Subcutaneous abdominal adipose tissue (tissue), 5 donors: ENCODE data around the gene TMEM117.

Experiments
- H3K27ac ChIP-seq: one replicate; pipeline ENCODE4 v1.7.0; 2013; ENCODE audit warnings: low read depth, mild to moderate bottlenecking, inconsistent platforms, low read length, moderate library complexity
- H3K27me3 ChIP-seq, 5 donors: one replicate each; pipeline ENCODE4 v1.7.0; 2013; ENCODE audit warnings: low read length in 5 of 5, inconsistent platforms in 1 of 5; ENCODE audit not compliant: control insufficient read depth in 5 of 5, insufficient read depth in 4 of 5
- H3K36me3 ChIP-seq, 5 donors: one replicate each; pipeline ENCODE4 v1.7.0; 2013; ENCODE audit warnings: low read length in 5 of 5; ENCODE audit not compliant: control insufficient read depth in 5 of 5, insufficient read depth in 5 of 5
- H3K4me1 ChIP-seq, 5 donors: one replicate each; pipeline ENCODE4 v1.7.0; 2013; ENCODE audit warnings: low read length in 5 of 5, mild to moderate bottlenecking in 3 of 5, moderate library complexity in 1 of 5; ENCODE audit not compliant: control insufficient read depth in 5 of 5, insufficient read depth in 5 of 5
- H3K4me3 ChIP-seq, 5 donors: one replicate each; pipeline ENCODE4 v1.7.0; 2013; ENCODE audit warnings: low read length in 5 of 5, low read depth in 1 of 5
- H3K9ac ChIP-seq, 5 donors: one replicate each; pipeline ENCODE4 v1.7.0; 2013; ENCODE audit warnings: low read length in 5 of 5, mild to moderate bottlenecking in 4 of 5, moderate library complexity in 3 of 5
- H3K9me3 ChIP-seq, 5 donors: one replicate each; pipeline ENCODE4 v1.7.0; 2013; ENCODE audit warnings: low read length in 5 of 5; ENCODE audit not compliant: control insufficient read depth in 5 of 5
- donor health status: healthy.
- donor health status: healthy.
- donor health status: healthy.
- donor health status: healthy.
- donor health status: healthy.

The TMEM117 gene

DNA sequence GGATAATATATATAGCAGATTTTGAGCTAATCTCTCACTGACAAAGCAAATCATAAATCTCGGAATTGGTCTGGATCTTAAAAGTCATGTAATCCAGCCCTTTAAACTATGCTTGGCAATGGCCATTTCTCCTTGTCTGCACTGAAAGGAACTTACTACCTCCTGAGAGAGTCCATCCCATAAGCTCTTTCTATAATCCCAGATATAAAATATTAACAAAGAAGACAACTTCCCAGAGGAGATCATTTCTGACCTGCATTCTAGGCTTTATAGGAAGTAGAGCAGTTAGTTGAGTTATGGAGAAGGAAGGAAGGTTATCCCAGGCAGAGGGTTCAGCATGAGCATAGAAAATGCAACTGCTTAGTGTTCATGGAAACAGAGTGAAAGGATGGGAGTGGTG, 99.7 kb downstream of the TMEM117 start:
- H3K9ac ChIP-seq: no peak overlapping the region
- H3K27me3 ChIP-seq: no peaks in the 10 kb centered on the region
- no peak overlapping the region for H3K4me3 ChIP-seq
- H3K4me1 ChIP-seq: no peaks in the 10 kb centered on the region
- H3K27ac ChIP-seq: no peak overlapping the region
- no peaks in the 10 kb centered on the region for H3K36me3 ChIP-seq
- H3K9me3 ChIP-seq: peaks cover 0 to 8% (median 6%) of the 10 kb centered on the region in 5 donors

DNA sequence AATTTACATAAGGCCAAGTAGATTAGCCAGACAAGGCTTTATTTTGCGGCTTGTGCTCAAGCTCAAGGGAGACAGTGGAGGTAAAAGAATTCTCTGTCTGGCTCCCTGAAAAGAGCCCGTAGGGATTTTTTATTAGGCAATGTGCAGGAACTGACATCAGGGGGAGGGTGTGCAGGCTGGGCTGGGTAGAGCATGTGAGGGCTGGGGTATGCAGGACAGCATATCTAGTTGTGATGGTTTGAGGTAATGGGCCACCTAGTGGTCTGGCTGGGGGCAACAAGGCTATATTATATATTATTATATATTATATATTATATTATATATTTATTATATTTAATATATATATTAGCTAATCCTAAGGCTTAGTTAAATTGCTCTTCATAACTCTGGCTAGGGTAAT, 102.1 kb downstream of the TMEM117 start:
- H3K36me3 ChIP-seq: no peaks in the 10 kb centered on the region
- no peak overlapping the region for H3K27ac ChIP-seq
- no peak overlapping the region for H3K4me3 ChIP-seq
- peaks cover 0 to 5% (median 0%) of the 10 kb centered on the region in 5 donors for H3K4me1 ChIP-seq
- no peak overlapping the region for H3K9ac ChIP-seq
- no peaks in the 10 kb centered on the region for H3K27me3 ChIP-seq
- H3K9me3 ChIP-seq: no peaks in the 10 kb centered on the region

DNA sequence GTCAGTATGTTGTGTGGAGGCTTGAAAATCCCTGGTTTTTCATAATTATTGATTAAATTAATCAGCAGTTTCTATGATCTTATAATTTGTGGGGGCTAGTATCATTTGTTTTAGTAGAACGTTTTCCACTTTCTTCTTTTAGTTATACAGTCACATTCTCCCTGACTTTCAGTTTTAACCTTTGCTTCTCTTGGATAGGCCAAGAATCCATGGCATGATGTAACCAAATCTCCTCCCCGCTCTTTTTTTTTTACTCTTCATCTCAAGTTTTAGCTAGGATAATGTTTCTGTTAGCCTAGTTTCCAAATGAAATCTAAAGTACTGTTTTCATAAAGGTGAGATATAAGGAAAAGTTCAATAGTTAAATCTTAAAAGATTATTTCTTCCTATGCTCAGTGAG, 106.5 kb downstream of the TMEM117 start:
- H3K27me3 ChIP-seq: no peaks in the 10 kb centered on the region
- H3K4me1 ChIP-seq: peaks cover 0 to 5% (median 0%) of the 10 kb centered on the region in 5 donors
- no peaks in the 10 kb centered on the region for H3K36me3 ChIP-seq
- no peak overlapping the region for H3K4me3 ChIP-seq
- no peak overlapping the region for H3K9ac ChIP-seq
- H3K27ac ChIP-seq: no peak overlapping the region
- H3K9me3 ChIP-seq: no peaks in the 10 kb centered on the region

DNA sequence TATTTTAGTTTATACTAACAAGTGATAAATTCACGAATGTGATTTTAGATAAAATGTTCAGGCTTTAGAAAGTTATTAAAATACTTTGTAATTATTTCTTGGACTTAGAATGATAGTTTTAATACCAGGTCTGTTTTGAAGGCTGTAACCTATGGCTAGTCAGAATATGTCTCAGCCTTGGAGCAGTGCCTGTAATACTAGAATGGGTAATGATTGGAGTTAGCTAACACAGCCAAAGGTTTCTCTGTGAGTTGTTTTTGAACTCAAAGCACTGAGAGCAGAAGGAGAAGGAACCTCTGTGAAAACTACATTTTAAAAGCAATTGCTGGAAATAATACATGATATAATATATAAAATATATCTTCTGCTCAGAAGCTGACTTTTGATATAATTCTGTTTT, 110.1 kb downstream of the TMEM117 start:
- H3K4me1 ChIP-seq: peaks cover 0 to 5% (median 0%) of the 10 kb centered on the region in 5 donors
- no peak overlapping the region for H3K27ac ChIP-seq
- no peaks in the 10 kb centered on the region for H3K27me3 ChIP-seq
- no peaks in the 10 kb centered on the region for H3K36me3 ChIP-seq
- H3K9ac ChIP-seq: no peak overlapping the region
- no peak overlapping the region for H3K4me3 ChIP-seq
- no peaks in the 10 kb centered on the region for H3K9me3 ChIP-seq

DNA sequence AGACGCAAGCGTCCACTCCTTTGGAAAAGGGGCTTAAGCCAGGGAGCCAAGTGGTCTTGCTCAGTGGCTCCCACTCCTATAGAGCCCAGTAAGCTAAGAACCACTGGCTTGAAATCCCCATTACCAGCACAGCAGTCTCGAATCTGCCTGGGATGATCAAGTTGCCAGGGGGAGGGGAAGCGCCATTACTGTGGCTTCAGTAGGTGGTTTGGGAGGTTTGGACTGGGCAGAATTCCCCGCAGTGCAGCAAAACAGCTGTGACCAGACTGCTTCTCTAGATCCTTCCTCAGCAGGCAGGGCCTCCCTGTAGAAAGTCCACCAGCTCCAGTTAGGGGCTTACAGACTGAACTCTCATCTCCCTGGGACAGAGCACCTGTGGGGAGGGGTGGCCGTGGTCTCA, 115.4 kb downstream of the TMEM117 start:
- H3K27me3 ChIP-seq: no peaks in the 10 kb centered on the region
- H3K9me3 ChIP-seq: no peaks in the 10 kb centered on the region
- no peaks in the 10 kb centered on the region for H3K4me1 ChIP-seq
- no peak overlapping the region for H3K27ac ChIP-seq
- H3K4me3 ChIP-seq: no peak overlapping the region
- H3K36me3 ChIP-seq: peaks cover 0 to 5% (median 0%) of the 10 kb centered on the region in 5 donors
- H3K9ac ChIP-seq: no peak overlapping the region

DNA sequence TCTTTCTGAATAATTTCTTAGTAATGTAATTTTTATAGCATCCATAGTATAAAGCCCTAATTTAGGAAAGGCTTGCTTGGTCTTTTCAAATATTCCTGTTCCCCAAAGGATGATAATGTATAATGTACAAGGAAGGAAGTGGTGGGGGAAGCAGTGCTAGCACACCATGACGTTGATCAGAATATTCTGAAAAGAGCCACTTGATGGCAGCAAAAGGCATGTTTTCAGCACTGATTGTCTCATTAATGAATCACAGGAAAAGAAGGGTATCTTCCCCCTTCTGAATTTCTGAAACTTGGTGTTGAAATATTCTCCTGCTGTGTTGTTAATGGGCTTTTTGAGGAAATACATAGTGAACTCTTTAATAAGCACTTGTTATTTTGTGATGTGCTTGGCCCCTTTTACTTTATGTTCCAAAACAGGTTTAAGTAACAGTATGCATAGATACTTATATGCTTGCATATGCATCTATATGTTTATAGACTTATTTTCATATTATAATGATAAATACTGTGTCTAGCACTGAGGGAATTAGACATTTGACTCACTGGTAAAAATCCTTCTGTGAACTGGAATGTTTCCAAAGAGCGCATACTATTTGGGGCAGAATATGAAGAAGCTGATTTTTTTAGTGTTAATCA, 122.0 kb downstream of the TMEM117 start:
- no peaks in the 10 kb centered on the region for H3K36me3 ChIP-seq
- H3K9me3 ChIP-seq: no peaks in the 10 kb centered on the region
- no peak overlapping the region for H3K4me3 ChIP-seq
- H3K27ac ChIP-seq: no peak overlapping the region
- H3K9ac ChIP-seq: no peak overlapping the region
- H3K4me1 ChIP-seq: no peaks in the 10 kb centered on the region
- H3K27me3 ChIP-seq: no peaks in the 10 kb centered on the region

DNA sequence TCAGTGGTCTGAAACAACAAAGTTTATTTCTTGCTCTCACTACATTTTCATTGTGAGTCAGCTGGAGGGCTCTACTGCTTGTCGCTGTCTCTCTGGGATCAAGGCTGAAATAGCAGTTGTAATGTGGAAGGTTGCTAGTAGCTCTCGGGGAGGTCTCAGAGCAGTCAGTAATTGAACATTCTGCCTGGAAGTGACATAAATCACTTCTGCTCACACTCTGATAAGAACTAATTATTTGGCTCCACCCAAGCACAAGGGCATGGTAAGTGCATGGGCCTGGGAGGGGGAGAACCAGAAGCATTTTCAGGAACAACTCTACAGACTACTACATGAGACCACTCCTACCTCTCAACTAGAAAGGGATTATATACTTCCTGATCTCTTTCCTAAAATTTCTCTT, 128.2 kb downstream of the TMEM117 start:
- Histone ChIP-seq H3K4me1 (peaks cover 0 to 3% (median 0%) of the 10 kb centered on the region in 5 donors), H3K27me3 (no peaks in the 10 kb centered on the region)

DNA sequence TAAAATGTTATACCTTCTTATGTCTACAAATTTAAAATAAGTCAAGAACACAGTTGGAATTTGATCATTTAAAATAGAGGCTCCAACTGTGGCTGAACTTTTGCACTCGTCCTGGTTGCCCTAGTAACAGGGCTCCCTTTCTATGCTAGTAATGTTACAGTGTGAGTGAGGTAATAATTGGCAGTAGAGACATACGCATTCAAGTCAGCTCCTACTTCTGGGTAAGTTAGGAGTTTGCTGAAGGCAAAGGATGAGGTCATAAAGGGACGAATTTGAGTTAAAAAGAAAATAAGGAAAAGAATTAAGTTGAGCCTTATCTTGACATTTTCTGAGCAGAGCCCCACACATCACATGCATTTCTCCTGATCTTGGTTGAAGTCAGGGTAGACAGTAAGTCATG, 129.1 kb downstream of the TMEM117 start:
- H3K4me1 ChIP-seq: peaks cover 0 to 3% (median 0%) of the 10 kb centered on the region in 5 donors
- no peaks in the 10 kb centered on the region for H3K9me3 ChIP-seq

More for the DNA sequence above, 128.2 kb downstream of the TMEM117 start:
- Histone ChIP-seq H3K36me3 (no peaks in the 10 kb centered on the region), H3K9me3 (no peaks in the 10 kb centered on the region), H3K9ac (no peak overlapping the region), H3K4me3 (no peak overlapping the region), H3K27ac (no peak overlapping the region)

DNA sequence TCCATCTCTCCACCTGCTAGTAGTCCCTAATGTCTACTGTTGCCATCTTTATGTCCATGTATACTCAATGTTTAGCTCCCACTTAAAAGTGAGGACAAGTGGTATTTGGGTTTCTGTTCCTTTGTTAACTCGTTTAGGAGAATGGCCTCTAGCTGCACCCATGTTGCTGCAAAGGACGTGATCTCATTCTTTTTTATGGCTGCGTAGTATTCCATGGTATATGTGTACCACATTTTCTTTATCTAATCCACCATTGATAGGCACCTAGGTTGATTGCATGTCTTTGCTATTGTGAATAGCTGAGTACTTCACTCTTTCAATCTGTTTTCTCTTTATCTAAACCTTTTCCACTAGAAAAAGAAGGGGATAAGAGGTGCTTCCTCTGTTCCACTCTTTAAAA, 130.0 kb downstream of the TMEM117 start:
- H3K27ac ChIP-seq: no peak overlapping the region
- H3K4me1 ChIP-seq: peaks cover 0 to 3% (median 0%) of the 10 kb centered on the region in 5 donors
- no peaks in the 10 kb centered on the region for H3K9me3 ChIP-seq
- no peak overlapping the region for H3K4me3 ChIP-seq
- H3K36me3 ChIP-seq: no peaks in the 10 kb centered on the region
- no peaks in the 10 kb centered on the region for H3K27me3 ChIP-seq
- no peak overlapping the region for H3K9ac ChIP-seq

More for the DNA sequence above, 129.1 kb downstream of the TMEM117 start:
- H3K36me3 ChIP-seq: no peaks in the 10 kb centered on the region
- H3K4me3 ChIP-seq: no peak overlapping the region
- H3K9ac ChIP-seq: no peak overlapping the region
- no peaks in the 10 kb centered on the region for H3K27me3 ChIP-seq
- no peak overlapping the region for H3K27ac ChIP-seq

DNA sequence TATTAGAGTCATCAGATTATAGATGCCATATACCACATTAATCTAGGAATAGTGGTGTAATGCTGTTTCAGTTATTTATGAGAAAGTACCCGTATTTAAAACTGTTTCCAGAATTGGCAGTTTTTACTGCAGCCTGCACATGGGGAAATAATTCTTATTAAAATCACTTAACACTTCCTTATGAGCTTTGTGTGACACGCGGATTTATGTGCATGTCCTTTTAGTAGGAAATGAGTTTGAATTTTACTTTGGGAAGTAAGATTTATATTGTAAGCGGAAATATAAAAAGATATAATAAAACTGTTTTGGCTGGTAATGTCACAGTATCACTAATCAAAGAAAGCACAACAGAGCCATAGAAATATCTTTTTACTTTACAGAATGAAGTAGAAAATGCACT, 132.9 kb downstream of the TMEM117 start:
- no peaks in the 10 kb centered on the region for H3K36me3 ChIP-seq
- peaks cover 0 to 4% (median 2%) of the 10 kb centered on the region in 5 donors for H3K4me1 ChIP-seq
- H3K9ac ChIP-seq: no peak overlapping the region
- H3K27ac ChIP-seq: no peak overlapping the region
- no peak overlapping the region for H3K4me3 ChIP-seq
- H3K9me3 ChIP-seq: no peaks in the 10 kb centered on the region
- H3K27me3 ChIP-seq: no peaks in the 10 kb centered on the region
